Endothelial cell (in vitro differentiated cells): ENCODE measurements around the gene TMEM50B. TPM values are rescaled to one million over a fixed set of nuclear protein-coding genes. Genes with fewer than 3 reads are reported as not detected.
A peak's percentile ranks its signal among the peaks of the same experiment; 100 is the strongest.

Source experiments
- DNase-seq: peaks from one replicate; pipeline ENCODE4 v3.0.0; 2021; ENCODE audit warnings: low spot score
- H3K27ac Mint-ChIP-seq: one replicate; pipeline ENCODE4 v1.8.0; 2021; ENCODE audit warnings: mixed read lengths, inconsistent platforms; ENCODE audit not compliant: unreplicated experiment
- H3K27me3 Mint-ChIP-seq: one replicate; pipeline ENCODE4 v1.8.0; 2021; ENCODE audit warnings: mild to moderate bottlenecking, moderate library complexity, mixed read lengths, inconsistent platforms; ENCODE audit not compliant: unreplicated experiment
- H3K36me3 Mint-ChIP-seq: one replicate; pipeline ENCODE4 v1.8.0; 2021; ENCODE audit warnings: mild to moderate bottlenecking, low read depth, mixed read lengths, inconsistent platforms; ENCODE audit not compliant: unreplicated experiment
- H3K4me1 Mint-ChIP-seq: one replicate; pipeline ENCODE4 v1.8.0; 2021; ENCODE audit warnings: mild to moderate bottlenecking, mixed read lengths, inconsistent platforms; ENCODE audit not compliant: unreplicated experiment
- H3K4me3 Mint-ChIP-seq: one replicate; pipeline ENCODE4 v1.8.0; 2021; ENCODE audit warnings: mild to moderate bottlenecking, mixed read lengths, inconsistent platforms; ENCODE audit not compliant: unreplicated experiment
- H3K9me3 Mint-ChIP-seq: one replicate; pipeline ENCODE4 v1.8.0; 2021; ENCODE audit warnings: mixed read lengths, inconsistent platforms; ENCODE audit not compliant: unreplicated experiment
- total RNA-seq: library from RNA; stranded (reverse); fragmentation: NEBNext Ultra II Directional; extraction: Animal tissue kit (Norgen Biotek cat#: 25700); gene quantifications from one replicate; pipeline ENCODE4 v1.2.1, GENCODE V29; 2021; ENCODE audit not compliant: unreplicated experiment
- TF ChIP-seq, protein P1 (sequence below): fragments of 200-600 bp; sonication (generic); IDR thresholded peaks from one replicate; pipeline ENCODE4 v1.5.0; 2021; ENCODE audit warnings: antibody characterized with exemption; ENCODE audit not compliant: unreplicated experiment

Gene TMEM50B
- total RNA-seq, 1 donor from 2014 or later = 35.5 TPM

DNA sequence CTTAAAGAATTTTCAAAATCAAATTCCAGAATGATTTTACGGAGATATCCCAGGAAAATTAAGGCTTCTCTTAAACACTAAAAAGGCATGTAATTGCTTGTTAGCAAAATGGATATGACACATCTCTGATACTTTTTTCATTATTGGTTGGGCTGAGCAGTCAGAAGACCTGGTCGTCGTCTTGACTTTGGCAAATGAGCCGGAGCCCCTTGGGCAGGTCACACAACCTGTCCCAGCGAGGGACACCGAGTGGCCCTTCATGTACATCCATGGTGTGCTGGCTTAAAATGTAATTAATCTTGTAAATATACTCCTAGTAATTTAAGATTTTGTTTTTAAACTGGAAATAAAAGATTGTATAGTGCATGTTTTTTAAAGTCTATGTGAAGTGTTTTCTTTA is 42.6 kb downstream of the TMEM50B start:
- H3K27ac Mint-ChIP-seq = no peak overlapping the region
- H3K4me1 Mint-ChIP-seq = peaks cover 7% of the 10 kb centered on the region
- no peaks in the 10 kb centered on the region for H3K9me3 Mint-ChIP-seq
- TF ChIP-seq, protein P1, sequence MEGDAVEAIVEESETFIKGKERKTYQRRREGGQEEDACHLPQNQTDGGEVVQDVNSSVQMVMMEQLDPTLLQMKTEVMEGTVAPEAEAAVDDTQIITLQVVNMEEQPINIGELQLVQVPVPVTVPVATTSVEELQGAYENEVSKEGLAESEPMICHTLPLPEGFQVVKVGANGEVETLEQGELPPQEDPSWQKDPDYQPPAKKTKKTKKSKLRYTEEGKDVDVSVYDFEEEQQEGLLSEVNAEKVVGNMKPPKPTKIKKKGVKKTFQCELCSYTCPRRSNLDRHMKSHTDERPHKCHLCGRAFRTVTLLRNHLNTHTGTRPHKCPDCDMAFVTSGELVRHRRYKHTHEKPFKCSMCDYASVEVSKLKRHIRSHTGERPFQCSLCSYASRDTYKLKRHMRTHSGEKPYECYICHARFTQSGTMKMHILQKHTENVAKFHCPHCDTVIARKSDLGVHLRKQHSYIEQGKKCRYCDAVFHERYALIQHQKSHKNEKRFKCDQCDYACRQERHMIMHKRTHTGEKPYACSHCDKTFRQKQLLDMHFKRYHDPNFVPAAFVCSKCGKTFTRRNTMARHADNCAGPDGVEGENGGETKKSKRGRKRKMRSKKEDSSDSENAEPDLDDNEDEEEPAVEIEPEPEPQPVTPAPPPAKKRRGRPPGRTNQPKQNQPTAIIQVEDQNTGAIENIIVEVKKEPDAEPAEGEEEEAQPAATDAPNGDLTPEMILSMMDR = no peak
- H3K27me3 Mint-ChIP-seq = no peaks in the 10 kb centered on the region
- H3K4me3 Mint-ChIP-seq = no peak overlapping the region
- H3K36me3 Mint-ChIP-seq = peaks cover 25% of the 10 kb centered on the region
- DNase-seq = no peak

DNA sequence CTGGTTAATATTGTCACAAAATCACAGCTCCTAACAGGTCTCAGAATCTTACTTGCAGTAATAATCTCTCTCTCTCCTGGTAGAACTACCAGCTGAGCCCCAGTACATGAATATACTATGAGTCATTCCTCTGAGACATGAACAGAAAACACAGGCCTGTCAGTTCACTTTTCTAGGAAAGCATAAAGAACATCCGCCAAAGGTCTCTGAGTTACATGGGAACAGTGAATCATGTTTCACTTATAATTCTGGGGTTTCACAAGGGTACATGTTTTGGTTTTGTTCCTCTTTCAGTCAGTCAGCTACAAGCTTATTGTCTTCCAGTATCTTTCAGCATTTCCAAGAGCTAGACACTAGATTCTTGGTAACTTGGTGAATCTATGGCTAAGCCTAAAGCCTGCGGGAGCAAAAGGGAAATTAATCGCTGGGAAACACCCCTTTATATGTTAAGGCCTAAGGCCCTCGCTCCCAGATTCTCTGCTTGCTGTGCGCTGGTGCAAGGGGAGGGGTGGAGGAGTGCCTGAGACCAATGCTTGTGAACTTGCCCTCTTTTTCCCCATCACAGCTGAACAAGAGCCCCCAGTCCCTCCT is 44.9 kb downstream of the TMEM50B start:
- H3K27me3 Mint-ChIP-seq = no peaks in the 10 kb centered on the region
- no peak for DNase-seq
- TF ChIP-seq, protein P1 = no peak
- no peak overlapping the region for H3K4me3 Mint-ChIP-seq
- peaks cover 31% of the 10 kb centered on the region for H3K36me3 Mint-ChIP-seq
- H3K4me1 Mint-ChIP-seq = peaks cover 7% of the 10 kb centered on the region
- no peaks in the 10 kb centered on the region for H3K9me3 Mint-ChIP-seq
- H3K27ac Mint-ChIP-seq = no peak overlapping the region

DNA sequence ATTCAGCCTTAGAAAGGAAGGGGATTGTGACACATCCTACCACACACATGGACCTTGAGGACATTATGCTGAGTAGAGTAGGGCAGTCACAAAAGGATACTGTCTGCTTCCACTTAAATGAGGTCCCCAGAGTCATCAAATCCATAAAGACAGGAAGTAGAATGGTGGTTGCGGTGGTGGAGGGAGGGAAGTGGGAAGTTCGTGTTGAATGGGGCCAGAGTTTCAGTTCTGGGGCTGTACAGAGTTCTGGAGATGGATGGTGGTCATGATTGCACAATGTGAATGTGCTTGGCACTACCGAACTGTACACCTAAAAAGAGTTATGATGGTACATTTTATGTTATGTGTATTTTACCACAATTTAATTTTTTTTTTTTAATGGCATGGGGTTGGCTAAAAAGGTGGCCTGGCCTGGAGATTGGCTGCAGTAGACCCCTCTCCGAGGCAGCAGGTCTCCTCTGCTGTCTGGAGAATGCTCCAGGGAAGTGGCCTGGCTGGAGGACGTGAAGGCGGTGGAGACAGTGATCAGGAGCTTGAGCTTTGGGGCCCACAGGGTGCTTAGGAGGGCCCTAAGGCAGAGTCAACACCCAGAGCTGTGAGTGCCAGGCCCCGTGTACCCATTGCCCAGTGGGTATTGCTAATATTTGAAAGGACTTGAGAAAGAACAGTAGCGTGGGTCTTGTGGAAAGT is 46.2 kb downstream of the TMEM50B start:
- TF ChIP-seq, protein P1 = no peak
- Mint-ChIP-seq H3K4me1 (peaks cover 7% of the 10 kb centered on the region), H3K27me3 (no peaks in the 10 kb centered on the region), H3K36me3 (peaks cover 31% of the 10 kb centered on the region), H3K9me3 (no peaks in the 10 kb centered on the region), H3K27ac (peak overlapping the region; percentile 26), H3K4me3 (peak overlapping the region; percentile 56)
- no peak for DNase-seq

DNA sequence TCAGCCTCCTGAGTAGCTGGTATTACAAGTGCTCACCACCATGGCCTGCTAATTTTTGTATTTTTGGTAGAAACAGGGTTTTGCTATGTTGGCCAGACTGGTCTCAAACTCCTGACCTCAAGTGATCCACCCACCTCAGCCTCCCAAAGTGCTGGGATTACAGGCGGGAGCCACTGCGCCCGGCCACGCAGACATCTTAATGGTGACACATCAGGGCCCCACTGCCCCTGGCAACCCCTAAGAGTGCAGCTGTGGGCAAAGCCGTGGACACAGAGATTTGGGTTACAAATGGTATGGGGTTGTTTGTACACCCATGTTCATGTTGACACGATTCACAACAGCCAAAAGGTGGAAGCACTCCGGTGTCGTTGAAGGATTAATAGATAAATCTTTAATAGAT is 46.8 kb downstream of the TMEM50B start:
- H3K27me3 Mint-ChIP-seq = no peaks in the 10 kb centered on the region
- peaks cover 7% of the 10 kb centered on the region for H3K4me1 Mint-ChIP-seq
- no peak overlapping the region for H3K27ac Mint-ChIP-seq
- H3K36me3 Mint-ChIP-seq = peaks cover 31% of the 10 kb centered on the region
- DNase-seq = no peak
- no peaks in the 10 kb centered on the region for H3K9me3 Mint-ChIP-seq
- no peak overlapping the region for H3K4me3 Mint-ChIP-seq
- TF ChIP-seq, protein P1 = no peak

DNA sequence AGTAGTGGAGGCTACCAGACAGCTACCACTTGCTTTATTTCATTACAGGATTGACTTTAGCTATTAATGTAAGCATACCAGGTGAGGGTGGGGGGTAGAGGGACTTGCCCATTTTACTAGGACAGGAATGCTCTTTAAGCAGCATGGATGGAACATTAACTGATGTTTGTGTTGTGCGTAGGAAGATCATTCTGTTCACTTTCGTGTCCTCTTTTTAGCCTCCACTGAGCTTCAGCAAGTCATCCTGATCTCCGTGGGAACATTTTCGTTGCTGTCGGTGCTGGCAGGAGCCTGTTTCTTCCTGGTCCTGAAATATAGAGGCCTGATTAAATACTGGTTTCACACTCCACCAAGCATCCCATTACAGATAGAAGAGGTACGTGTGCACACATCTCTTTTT is 47.3 kb downstream of the TMEM50B start:
- DNase-seq = no peak
- Mint-ChIP-seq H3K36me3 (peaks cover 31% of the 10 kb centered on the region), H3K27ac (no peak overlapping the region), H3K4me3 (peak overlapping the region; percentile 70), H3K27me3 (no peaks in the 10 kb centered on the region), H3K9me3 (no peaks in the 10 kb centered on the region), H3K4me1 (peaks cover 7% of the 10 kb centered on the region)
- TF ChIP-seq, protein P1 = no peak
